ENCODE results near the gene EMC9.

DNA sequence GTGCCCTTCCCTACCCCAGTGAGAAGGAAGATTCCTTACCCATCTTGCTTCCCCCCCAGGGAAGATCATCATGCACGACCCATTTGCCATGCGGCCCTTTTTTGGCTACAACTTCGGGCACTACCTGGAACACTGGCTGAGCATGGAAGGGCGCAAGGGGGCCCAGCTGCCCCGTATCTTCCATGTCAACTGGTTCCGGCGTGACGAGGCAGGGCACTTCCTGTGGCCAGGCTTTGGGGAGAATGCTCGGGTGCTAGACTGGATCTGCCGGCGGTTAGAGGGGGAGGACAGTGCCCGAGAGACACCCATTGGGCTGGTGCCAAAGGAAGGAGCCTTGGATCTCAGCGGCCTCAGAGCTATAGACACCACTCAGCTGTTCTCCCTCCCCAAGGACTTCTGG is 37.9 kb downstream of the EMC9 start:
- TF ChIP-seq POLR2A (IDR thresholded peaks at IDR 0.05; ENCODE audit: low read depth, low read length) (no peak), SPI1 (IDR thresholded peaks at IDR 0.05; ENCODE audit: low read depth, low read length) (no peak), POLR2AphosphoS5 (IDR thresholded peaks at IDR 0.05; ENCODE audit: low read depth, low read length) (no peak), TAF1 (IDR thresholded peaks at IDR 0.05; ENCODE audit: low read depth, low read length) (no peak), PAX5 (IDR thresholded peaks at IDR 0.05; ENCODE audit: insufficient read depth, low read length, severe bottlenecking) (no peak)

Measured in GM12891 (cell line).